SH-SY5Y (cell line): ENCODE data around the gene EIPR1.

Source experiments
- GATA2 ChIP-seq: IDR thresholded peaks from 2 replicates; pipeline ENCODE4 v1.6.1; 2011; ENCODE audit warnings: mild to moderate bottlenecking, low read depth, low read length
- GATA3 ChIP-seq: IDR thresholded peaks from 2 replicates; pipeline ENCODE4 v1.6.1; 2011; ENCODE audit warnings: low read depth, mild to moderate bottlenecking, low read length, moderate library complexity

EIPR1 gene

GRCh38 chr2:3160751-3161330 lies 216.8 kb downstream of the EIPR1 start:
- TF ChIP-seq GATA3 (no peak), GATA2 (no peak)

DNA sequence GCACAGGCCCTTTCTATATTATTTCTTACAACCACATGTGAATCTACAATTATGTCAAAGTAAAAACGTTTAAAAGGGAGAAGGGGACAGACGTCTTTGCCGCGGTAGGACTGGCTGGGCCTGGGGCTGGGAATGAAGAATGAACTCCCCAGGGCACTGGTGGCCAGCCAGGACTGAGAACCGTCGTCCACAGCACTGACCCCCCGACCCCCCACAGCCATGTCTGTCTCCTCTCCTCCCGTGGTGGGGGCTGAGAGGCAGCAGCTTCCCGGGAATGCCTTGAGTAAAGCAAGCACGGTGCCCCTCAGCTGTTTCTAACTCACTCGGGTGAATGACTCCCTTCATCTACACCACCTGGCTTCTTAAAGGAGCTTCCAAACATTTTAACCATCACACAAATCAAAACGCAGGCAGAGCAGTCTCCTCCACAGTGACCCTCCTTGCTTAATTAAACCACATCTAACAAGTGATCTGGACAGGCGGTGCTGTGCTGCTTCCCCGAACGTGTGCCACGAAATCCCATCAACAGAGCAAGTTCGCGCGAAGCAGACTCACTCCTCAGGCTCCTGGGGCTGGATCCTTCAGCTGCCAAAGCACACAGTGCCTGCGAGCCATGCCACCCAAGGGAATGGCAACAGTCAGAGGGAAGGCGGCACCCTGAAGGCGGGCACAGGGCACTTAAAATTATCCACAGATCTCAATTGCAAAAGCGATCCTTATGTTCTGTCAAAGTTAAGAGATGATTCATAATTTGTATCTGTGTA lies 217.7 kb downstream of the EIPR1 start:
- no peak for TF ChIP-seq GATA3
- TF ChIP-seq GATA2, result no peak

- TF ChIP-seq GATA2, result no peak
- TF ChIP-seq GATA3, result no peak
Observed at GRCh38 chr2:3154700-3155099, 222.9 kb downstream of the EIPR1 start.

GRCh38 chr2:3154146-3154545 lies 223.5 kb downstream of the EIPR1 start:
- TF ChIP-seq GATA2 (no peak), GATA3 (no peak)

GRCh38 chr2:3151153-3151918 lies 226.3 kb downstream of the EIPR1 start:
- TF ChIP-seq GATA2, result no peak
- TF ChIP-seq GATA3, result no peak

DNA sequence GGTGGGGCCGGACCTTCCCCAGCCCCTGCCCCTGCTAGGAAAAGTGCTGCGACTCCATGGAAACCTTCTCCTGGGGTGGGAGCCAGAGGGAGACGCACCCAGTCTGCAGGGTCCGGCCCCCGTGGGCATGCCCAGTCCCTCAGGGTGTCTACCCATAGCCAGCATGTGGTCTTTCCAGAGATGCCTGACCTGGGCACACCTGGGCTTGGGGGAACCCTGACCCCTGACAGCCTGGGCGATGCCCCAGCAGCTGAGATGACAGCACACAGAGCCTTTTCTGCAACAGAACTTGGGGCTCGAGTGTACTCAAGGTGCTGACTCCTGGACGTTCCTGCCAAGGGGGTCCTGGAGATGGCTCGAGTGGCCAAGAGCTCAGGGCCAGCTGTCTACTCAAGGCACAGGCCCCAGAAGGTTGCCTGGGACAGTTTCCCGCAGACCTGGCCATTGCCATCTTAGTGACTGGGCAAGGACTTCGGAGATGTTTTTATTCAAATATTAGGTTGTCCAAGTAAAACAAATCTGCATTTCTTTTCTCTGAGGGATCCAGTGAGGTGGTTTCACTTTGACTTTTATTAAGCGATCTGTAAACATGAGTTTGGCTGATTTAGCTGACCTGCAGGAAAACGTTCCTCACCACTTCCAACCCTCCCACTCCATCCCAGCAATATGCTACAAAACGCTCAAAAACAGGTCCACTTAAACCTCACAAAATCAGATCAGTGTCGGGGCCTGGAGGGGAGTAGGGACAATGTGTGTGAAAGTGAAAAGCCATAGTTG lies 228.0 kb downstream of the EIPR1 start:
- TF ChIP-seq GATA2, result no peak
- TF ChIP-seq GATA3, result no peak

- TF ChIP-seq GATA2 (no peak), GATA3 (no peak)
Observed at GRCh38 chr2:3148716-3149115, 228.9 kb downstream of the EIPR1 start.

GRCh38 chr2:3147651-3148530 lies 229.7 kb downstream of the EIPR1 start:
- TF ChIP-seq GATA3 (no peak), GATA2 (no peak)

GRCh38 chr2:3146772-3147650 lies 230.6 kb downstream of the EIPR1 start:
- no peak for TF ChIP-seq GATA2
- no peak for TF ChIP-seq GATA3

GRCh38 chr2:3146175-3146574 lies 231.4 kb downstream of the EIPR1 start:
- TF ChIP-seq GATA2 (no peak), GATA3 (no peak)

DNA sequence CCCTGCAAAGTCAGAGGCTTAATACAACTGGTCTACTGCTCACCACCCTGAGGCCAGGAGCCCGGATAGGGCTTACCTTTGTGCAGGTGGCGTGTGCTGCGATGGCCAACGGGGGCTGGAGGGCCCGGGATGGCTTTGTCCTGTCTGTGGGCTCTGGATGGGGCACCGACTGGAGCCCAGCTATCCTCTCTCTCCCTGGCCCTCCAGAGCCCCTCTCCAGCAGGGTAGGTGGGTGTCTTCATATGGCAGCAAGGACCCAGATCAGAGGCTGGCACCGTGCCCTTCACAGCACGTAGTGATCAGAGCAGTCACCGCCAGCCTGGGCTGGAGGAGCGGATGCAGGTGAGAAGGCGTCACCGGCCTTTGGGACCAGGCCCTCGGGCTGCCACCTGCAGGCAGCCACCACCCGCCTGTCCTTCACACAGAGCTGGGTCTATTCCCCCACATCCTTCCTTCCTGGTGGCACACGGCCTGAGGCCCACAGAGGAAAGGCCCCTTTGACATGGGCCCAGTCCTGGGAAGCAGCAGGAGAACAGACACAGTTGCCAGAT lies 232.1 kb downstream of the EIPR1 start:
- TF ChIP-seq GATA2 (no peak), GATA3 (no peak)

- no peak for TF ChIP-seq GATA3
- TF ChIP-seq GATA2, result no peak
Observed at GRCh38 chr2:3144856-3145255, 232.8 kb downstream of the EIPR1 start.

DNA sequence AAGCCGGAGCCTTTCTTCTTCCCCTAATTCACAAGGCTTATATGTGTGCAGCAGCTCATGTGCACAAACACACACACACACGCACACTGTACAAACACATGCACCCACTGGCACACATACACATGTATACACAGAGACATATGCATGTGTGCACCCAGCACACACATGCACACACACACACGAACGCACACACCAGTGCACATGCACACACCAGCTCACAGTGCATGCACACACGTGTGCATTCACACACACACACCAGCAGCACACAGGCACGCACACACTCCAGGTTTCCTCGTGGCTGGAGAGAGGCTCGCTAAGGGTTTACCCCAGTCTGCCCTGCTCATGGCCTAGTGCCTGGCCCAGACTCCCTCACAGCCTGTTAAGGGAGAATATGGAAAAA lies 234.0 kb downstream of the EIPR1 start:
- TF ChIP-seq GATA3, result no peak
- no peak for TF ChIP-seq GATA2
